ENCODE measurements around the gene AUNIP.

The AUNIP gene

GRCh38 chr1:25784575-25785051 lies 74.6 kb downstream of the AUNIP start:
- Histone ChIP-seq H3K9ac (ENCODE audit: low read length) (no peak overlapping the region), H3F3A (ENCODE audit: insufficient read depth, low read length) (no peaks in the 10 kb centered on the region), H3K9me3 (ENCODE audit: low read length) (no peaks in the 10 kb centered on the region)

More at GRCh38 chr1:25784575-25785051, 74.6 kb downstream of the AUNIP start:
- Histone ChIP-seq H3K27me3 (ENCODE audit: insufficient read depth, low read length) (peaks cover 18% of the 10 kb centered on the region), H3K27ac (ENCODE audit: low read depth, low read length, poor library complexity, severe bottlenecking) (no peak overlapping the region), H3K79me2 (ENCODE audit: insufficient read depth, low read length) (no peaks in the 10 kb centered on the region), H3K36me3 (ENCODE audit: insufficient read depth, low read length) (no peaks in the 10 kb centered on the region), H4K20me1 (ENCODE audit: insufficient read depth, low read length) (no peaks in the 10 kb centered on the region), H3K4me1 (ENCODE audit: insufficient read depth, low read length, severe bottlenecking) (no peaks in the 10 kb centered on the region), H3K9me2 (ENCODE audit: low read depth, low read length) (no peaks in the 10 kb centered on the region), H3K4me2 (ENCODE audit: low read length) (no peak overlapping the region), H2AFZ (ENCODE audit: low read length) (no peak overlapping the region), H3K4me3 (ENCODE audit: low read depth, low read length, poor library complexity, severe bottlenecking) (no peak overlapping the region)
- TF ChIP-seq EZH2 (IDR thresholded peaks at IDR 0.05; ENCODE audit: borderline replicate concordance, low read length): no peak
- TF ChIP-seq CTCF (IDR thresholded peaks at IDR 0.05; ENCODE audit: low read length): no peak
